Loucy (cell line): ENCODE measurements around the gene NAALAD2.

Source experiments
- EZH2phosphoT487 ChIP-seq: fragments of 200-600 bp; IDR thresholded peaks from 2 replicates; pipeline ENCODE4 v1.6.1; 2018; ENCODE audit warnings: antibody characterized with exemption, mild to moderate bottlenecking, moderate library complexity, borderline replicate concordance
- TF ChIP-seq, protein P1 (sequence below): fragments of 200-600 bp; sonication (generic); conservative IDR thresholded peaks from 2 replicates; pipeline ENCODE4 v1.5.1; 2014; ENCODE audit warnings: mild to moderate bottlenecking, antibody characterized with exemption, low read length

DNA sequence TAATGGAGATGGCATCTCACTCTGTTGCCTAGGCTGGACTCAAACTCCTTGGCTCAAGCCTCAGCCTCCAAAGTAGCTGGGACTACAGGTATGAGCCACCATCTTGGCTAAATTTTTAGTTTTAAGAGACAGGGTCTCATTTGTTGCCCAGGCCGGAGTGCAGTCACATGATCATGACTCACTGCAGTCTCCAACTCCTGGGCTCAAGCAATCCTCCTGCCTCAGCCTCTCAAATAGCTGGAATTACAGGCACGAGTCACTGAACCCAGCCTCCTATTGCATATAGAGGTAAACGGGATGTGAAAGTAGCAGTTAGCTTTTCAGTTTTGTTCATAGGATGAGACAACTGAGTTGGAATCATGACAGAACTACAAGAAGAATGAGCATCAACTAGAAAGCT, 9.5 kb upstream of the NAALAD2 start:
- TF ChIP-seq, protein P1, sequence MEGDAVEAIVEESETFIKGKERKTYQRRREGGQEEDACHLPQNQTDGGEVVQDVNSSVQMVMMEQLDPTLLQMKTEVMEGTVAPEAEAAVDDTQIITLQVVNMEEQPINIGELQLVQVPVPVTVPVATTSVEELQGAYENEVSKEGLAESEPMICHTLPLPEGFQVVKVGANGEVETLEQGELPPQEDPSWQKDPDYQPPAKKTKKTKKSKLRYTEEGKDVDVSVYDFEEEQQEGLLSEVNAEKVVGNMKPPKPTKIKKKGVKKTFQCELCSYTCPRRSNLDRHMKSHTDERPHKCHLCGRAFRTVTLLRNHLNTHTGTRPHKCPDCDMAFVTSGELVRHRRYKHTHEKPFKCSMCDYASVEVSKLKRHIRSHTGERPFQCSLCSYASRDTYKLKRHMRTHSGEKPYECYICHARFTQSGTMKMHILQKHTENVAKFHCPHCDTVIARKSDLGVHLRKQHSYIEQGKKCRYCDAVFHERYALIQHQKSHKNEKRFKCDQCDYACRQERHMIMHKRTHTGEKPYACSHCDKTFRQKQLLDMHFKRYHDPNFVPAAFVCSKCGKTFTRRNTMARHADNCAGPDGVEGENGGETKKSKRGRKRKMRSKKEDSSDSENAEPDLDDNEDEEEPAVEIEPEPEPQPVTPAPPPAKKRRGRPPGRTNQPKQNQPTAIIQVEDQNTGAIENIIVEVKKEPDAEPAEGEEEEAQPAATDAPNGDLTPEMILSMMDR = no peak
- no peak for TF ChIP-seq EZH2phosphoT487
